ENCODE data around the gene MEMO1.

DNA sequence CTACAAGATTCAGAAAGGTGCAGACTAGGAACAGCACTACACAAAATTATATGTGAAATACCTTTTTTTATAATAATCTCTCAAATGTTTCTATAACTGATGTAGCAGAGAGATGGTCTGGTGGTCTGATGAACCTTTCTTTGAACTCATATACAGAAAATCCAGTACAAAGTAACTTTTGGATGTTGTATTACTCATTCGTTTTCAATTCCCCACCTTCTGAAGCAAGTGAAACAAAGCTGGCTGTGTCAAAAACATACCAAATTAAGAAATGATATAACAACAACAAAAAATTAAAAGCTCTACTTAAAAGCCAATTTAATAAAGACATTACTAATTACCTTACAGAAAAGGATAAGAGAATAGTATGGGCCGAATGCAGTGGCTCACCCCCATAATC lies 38.7 kb downstream of the MEMO1 start:
- TF ChIP-seq, protein P1, sequence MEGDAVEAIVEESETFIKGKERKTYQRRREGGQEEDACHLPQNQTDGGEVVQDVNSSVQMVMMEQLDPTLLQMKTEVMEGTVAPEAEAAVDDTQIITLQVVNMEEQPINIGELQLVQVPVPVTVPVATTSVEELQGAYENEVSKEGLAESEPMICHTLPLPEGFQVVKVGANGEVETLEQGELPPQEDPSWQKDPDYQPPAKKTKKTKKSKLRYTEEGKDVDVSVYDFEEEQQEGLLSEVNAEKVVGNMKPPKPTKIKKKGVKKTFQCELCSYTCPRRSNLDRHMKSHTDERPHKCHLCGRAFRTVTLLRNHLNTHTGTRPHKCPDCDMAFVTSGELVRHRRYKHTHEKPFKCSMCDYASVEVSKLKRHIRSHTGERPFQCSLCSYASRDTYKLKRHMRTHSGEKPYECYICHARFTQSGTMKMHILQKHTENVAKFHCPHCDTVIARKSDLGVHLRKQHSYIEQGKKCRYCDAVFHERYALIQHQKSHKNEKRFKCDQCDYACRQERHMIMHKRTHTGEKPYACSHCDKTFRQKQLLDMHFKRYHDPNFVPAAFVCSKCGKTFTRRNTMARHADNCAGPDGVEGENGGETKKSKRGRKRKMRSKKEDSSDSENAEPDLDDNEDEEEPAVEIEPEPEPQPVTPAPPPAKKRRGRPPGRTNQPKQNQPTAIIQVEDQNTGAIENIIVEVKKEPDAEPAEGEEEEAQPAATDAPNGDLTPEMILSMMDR (IDR thresholded peaks at IDR 0.05), result no peak
- no peak for TF ChIP-seq POLR2A (IDR thresholded peaks at IDR 0.05)
